ENCODE results near the gene DGCR8.
"Not testable (repeated sequence)": the region's sequence is repeated elsewhere in the genome, so short reads cannot be mapped to it uniquely, and the experiment has no call there.

Gene DGCR8

DNA sequence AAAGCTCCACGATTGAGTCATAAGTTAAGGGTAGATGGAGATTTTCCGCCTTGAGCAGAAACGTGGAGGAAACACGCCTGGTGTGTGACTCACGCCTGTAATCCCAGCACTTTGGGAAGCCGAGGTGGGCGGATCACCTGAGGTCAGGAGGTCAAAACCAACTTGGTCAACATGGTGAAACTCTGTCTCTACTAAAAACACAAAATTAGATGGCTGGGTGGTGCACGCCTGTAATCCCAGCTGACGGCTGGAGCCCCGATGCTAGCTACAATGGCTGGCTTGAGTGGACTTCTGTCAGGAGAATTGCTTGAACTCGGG is 17.3 kb upstream of the DGCR8 start:
- TF ChIP-seq, protein P1, sequence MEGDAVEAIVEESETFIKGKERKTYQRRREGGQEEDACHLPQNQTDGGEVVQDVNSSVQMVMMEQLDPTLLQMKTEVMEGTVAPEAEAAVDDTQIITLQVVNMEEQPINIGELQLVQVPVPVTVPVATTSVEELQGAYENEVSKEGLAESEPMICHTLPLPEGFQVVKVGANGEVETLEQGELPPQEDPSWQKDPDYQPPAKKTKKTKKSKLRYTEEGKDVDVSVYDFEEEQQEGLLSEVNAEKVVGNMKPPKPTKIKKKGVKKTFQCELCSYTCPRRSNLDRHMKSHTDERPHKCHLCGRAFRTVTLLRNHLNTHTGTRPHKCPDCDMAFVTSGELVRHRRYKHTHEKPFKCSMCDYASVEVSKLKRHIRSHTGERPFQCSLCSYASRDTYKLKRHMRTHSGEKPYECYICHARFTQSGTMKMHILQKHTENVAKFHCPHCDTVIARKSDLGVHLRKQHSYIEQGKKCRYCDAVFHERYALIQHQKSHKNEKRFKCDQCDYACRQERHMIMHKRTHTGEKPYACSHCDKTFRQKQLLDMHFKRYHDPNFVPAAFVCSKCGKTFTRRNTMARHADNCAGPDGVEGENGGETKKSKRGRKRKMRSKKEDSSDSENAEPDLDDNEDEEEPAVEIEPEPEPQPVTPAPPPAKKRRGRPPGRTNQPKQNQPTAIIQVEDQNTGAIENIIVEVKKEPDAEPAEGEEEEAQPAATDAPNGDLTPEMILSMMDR (IDR thresholded peaks at IDR 0.05; ENCODE audit: control insufficient read depth, extremely low read depth, insufficient read depth), result no peak
- H3K4me3 ChIP-seq (ENCODE audit: low read depth, low read length), result no peak overlapping the region
- DNase-seq (ENCODE audit: low read depth), result no peak

DNA sequence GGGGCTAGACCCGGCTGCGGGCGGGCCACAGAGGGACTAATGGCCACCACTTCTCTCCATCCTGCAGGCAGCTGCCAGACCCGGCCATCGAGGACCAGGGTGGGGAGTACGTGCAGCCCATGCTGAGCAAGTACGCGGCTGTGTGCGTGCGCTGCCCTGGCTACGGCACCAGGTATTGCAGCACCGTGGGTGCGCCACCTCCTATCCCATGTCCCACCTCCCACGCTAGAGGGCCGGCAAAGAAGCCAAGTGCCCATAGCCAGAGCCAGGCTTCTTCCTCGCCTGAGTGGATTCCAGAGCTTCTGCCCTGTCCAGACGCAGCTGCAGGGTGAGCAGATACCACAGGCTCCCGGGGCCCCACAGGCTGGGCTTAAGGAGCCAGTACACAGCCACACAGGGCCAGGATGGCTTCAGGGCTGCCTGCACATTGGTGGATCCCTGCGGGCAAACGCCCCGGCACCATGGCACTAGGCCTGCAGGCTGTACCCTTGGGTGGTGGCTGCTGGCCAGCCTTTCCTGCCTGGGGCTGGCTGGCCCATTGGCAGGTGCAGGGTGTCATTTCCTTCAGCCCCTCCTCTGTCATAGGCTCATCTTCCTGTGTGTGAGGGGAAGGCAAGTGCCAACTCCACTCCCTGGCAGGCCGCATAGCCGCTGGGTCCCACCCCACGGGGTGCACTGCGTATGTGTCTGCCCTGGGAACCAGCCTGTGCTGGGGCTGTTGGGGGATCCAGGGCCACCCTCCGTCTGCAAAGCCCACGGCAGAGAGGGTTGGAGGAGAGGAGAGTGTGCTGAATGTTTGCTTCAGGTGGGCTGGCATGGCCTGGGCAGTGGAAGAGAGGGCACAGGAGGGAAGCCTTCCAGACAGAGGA is 16.5 kb upstream of the DGCR8 start:
- DNase-seq (ENCODE audit: low read depth), result no peak
- no peak overlapping the region for H3K4me3 ChIP-seq (ENCODE audit: low read depth, low read length)
- TF ChIP-seq, protein P1 (IDR thresholded peaks at IDR 0.05; ENCODE audit: control insufficient read depth, extremely low read depth, insufficient read depth), result no peak

DNA sequence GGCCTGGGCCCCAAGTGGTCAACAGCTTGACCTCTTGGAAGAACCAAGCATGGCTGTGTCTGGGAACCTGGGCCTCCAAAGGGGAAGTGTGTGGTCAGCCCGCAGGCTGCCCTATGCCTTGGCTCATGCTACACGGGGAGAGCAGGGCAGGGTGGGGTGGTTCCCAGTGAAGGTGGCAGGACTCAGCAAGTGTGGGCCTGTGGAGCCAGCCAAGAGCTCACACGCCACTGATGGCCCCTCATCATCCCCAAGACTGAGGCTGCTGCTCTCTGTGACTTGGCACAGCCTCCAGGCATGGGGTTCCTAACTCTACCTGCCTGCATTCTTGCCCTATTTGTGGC is 15.9 kb upstream of the DGCR8 start:
- TF ChIP-seq, protein P1 (IDR thresholded peaks at IDR 0.05; ENCODE audit: control insufficient read depth, extremely low read depth, insufficient read depth), result no peak
- no peak overlapping the region for H3K4me3 ChIP-seq (ENCODE audit: low read depth, low read length)
- DNase-seq (ENCODE audit: low read depth), result no peak

DNA sequence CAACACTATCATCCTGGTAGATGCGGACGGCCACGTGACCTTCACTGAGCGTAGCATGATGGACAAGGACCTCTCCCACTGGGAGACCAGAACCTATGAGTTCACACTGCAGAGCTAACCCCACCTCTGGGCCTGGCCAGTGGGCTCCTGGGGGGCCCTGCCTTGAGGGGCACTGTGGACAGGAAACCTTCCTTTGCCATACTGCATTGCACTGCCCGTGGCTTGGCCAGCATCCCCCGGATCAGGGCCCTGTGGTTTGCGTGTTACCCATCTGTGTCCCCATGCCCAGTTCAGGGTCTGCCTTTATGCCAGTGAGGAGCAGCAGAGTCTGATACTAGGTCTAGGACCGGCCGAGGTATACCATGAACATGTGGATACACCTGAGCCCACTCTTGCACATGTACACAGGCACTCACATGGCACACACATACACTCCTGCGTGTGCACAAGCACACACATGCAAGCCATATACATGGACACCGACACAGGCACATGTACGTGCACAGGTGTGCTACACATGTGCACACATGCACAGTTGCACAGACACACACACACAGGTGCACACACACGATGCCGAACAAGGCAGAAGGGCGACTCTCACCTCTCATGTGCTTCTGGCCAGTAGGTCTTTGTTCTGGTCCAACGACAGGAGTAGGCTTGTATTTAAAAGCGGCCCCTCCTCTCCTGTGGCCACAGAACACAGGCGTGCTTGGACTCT is 15.3 kb upstream of the DGCR8 start:
- TF ChIP-seq, protein P1 (IDR thresholded peaks at IDR 0.05; ENCODE audit: control insufficient read depth, extremely low read depth, insufficient read depth), result no peak
- DNase-seq (ENCODE audit: low read depth), result no peak
- no peak overlapping the region for H3K4me3 ChIP-seq (ENCODE audit: low read depth, low read length)

DNA sequence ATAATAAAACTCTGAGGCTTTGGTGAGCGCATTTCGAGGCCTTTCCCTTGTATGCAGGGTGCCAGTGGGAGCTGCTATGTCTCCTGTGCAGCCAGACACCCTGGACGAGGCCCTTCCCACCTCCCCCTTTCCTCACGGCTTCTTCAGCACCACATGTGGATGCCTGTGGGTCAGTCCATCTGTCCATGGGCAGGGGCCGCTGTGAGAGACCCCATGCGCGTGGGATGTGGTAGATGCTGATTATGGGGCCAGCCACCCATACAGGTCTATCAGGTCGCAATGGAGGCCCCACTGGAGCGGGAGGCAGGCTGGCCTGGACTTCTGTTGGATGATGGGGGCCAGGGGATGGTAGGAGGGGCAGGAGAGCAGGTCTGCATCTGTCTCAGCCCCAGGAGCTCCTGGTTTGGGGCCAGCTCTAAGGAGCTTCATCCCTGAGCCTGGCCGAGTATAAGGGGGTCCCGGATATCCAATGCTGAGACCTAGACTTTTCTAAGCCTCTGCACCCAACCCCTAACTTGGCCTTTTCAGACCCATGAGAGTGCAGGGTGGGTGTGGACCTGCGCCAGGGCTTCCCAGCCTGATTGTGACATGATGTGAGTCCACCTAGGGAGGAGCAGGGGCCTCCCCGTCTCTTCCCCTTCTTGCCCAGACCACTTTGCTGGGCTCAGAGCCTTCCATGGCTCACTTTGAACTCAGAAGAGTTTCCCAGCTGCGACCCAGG is 14.0 kb upstream of the DGCR8 start:
- H3K4me3 ChIP-seq (ENCODE audit: low read depth, low read length), result no peak overlapping the region
- no peak for DNase-seq (ENCODE audit: low read depth)
- TF ChIP-seq, protein P1 (IDR thresholded peaks at IDR 0.05; ENCODE audit: control insufficient read depth, extremely low read depth, insufficient read depth), result no peak

DNA sequence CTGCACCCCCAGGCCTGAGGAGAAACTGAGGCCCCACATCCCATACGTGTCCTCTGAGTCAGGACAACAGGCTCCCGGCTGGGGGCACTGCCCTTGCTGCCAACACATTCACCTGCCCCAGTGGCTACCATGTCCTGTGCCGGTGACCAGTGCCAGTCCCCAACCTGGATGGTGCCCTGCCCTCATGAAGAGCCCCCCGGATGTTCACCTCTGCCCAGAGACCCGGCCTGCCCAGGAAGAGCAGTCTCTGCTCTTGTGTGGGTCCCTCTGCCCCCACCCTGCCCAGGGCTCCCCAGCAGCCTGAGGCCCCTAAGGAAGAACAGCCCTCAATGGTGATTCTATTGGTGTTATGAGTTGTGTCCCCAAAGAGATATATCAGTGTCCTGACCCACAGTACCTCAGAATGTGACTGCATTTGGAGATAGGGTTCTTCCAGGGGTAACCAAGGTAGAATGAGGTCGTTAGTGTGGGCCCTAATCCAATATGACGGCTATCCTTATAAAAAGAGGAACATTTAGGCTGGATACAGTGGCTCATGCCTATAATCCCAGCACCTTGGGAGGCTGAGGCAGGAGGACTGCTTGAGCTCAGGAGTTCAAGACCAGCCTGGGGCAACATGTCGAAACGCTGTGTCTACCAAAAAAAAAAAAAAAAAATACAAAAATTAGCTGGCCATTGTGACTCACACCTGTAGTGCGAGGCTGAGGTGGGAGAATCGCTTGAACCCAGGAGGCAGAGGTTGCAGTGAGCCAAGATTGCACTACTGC is 13.2 kb upstream of the DGCR8 start:
- no peak for DNase-seq (ENCODE audit: low read depth)
- no peak overlapping the region for H3K4me3 ChIP-seq (ENCODE audit: low read depth, low read length)
- TF ChIP-seq, protein P1 (IDR thresholded peaks at IDR 0.05; ENCODE audit: control insufficient read depth, extremely low read depth, insufficient read depth), result no peak

DNA sequence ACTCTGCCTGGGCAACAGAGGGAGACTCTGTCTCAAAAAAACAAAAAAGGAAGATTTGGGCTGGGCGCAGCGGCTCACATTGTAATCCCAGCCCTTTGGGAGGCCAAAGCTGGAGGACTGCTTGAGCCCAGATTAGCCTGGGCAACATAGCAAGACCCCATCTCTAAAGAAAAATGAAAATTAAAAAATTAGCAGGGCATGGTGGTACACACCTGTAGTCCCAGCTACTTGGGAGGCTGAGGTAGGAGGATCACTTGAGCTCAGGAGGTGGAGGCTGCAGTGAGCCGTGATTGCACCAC is 12.7 kb upstream of the DGCR8 start:
- DNase-seq (ENCODE audit: low read depth); H3K4me3 ChIP-seq (ENCODE audit: low read depth, low read length): not testable (repeated sequence)

Measured in LNCaP clone FGC (cell line).